ENCODE measurements around the gene CXCR3.

DNA sequence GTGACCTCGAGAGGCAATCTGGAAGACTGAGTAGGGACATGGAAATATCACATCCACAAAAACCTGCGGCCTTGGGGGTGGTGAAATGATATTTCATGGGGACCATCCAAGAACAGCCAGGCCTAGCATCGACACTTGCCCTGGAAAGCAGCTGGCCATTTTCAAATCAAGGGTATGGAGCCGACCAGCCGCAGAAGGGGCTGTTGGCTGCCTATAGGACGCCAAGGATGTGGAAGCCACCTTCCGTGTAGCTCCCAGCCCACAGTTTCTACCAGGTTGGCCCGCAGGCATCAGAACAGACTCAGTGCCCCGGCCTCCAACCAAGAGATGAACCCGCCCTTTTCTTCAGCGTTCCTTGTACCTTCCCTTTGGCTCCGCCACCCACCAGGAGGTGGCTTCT lies 43.6 kb upstream of the CXCR3 start:
- TF ChIP-seq KLF5 (IDR thresholded peaks at IDR 0.05; ENCODE audit: partially characterized antibody) (no peak), MYC (IDR thresholded peaks at IDR 0.05; ENCODE audit: insufficient read depth, insufficient read length, insufficient replicate concordance, low read length, severe bottlenecking) (no peak), POLR2AphosphoS5 (IDR thresholded peaks at IDR 0.05; ENCODE audit: low read length) (no peak), SMC3 (IDR thresholded peaks at IDR 0.05; ENCODE audit: borderline replicate concordance, low read length) (no peak), MEF2A (IDR thresholded peaks at IDR 0.05; ENCODE audit: insufficient read depth, low read depth, low read length) (no peak), MXI1 (IDR thresholded peaks at IDR 0.05; ENCODE audit: low read depth, low read length) (no peak), POLR2A (IDR thresholded peaks at IDR 0.05; ENCODE audit: low read depth, low read length) (no peak)
